ENCODE results near the gene NFX1. TPM values are rescaled to one million over a fixed set of nuclear protein-coding genes. Genes with fewer than 3 reads are reported as not detected.
"Not testable (repeated sequence)": the region's sequence is repeated elsewhere in the genome, so short reads cannot be mapped to it uniquely, and the experiment has no call there.

NFX1 gene
- total RNA-seq, 1 donor from 2014 or later, result 27.8 TPM

GRCh38 chr9:33329979-33330378 is 39.7 kb downstream of the NFX1 start:
- no peak overlapping the region for H3K4me3 ChIP-seq (ENCODE audit: insufficient read depth, low read depth, low read length)
- H4K20me1 ChIP-seq (ENCODE audit: insufficient read depth, low read length), result no peaks in the 10 kb centered on the region
- peak; percentile 58 for DNase-seq (ENCODE audit: low read depth)
- Mint-ChIP-seq H3K27me3 (ENCODE audit: low read depth, unreplicated experiment) (no peaks in the 10 kb centered on the region), H3K9me3 (ENCODE audit: unreplicated experiment) (no peaks in the 10 kb centered on the region), H3K4me1 (ENCODE audit: low read depth, unreplicated experiment) (no peaks in the 10 kb centered on the region), H3K4me3 (ENCODE audit: unreplicated experiment) (no peak overlapping the region), H3K27ac (ENCODE audit: unreplicated experiment) (no peak overlapping the region), H3K36me3 (ENCODE audit: low read depth, unreplicated experiment) (peaks cover 28% of the 10 kb centered on the region)
- FAIRE-seq, result no peak
- H3K9me3 ChIP-seq (ENCODE audit: insufficient read depth, low read depth, low read length), result no peaks in the 10 kb centered on the region
- peak overlapping the region; percentile 38 for H3K4me2 ChIP-seq (ENCODE audit: low read length)
- H3K79me2 ChIP-seq (ENCODE audit: insufficient read depth, low read length), result no peaks in the 10 kb centered on the region
- peaks cover 19% of the 10 kb centered on the region for H3K36me3 ChIP-seq (ENCODE audit: insufficient read depth, low read length)
- peaks cover 28% of the 10 kb centered on the region for H3K4me1 ChIP-seq (ENCODE audit: insufficient read depth, low read length)
- no peaks in the 10 kb centered on the region for H3K27me3 ChIP-seq (ENCODE audit: insufficient read depth, low read length)
- peak overlapping the region; percentile 2 for H3K9ac ChIP-seq (ENCODE audit: low read length)
- peak overlapping the region; percentile 80 for H3K27ac ChIP-seq (ENCODE audit: low read depth, low read length)
- no peak overlapping the region for H2AFZ ChIP-seq (ENCODE audit: low read depth, low read length)
- no peak for TF ChIP-seq EZH2 (IDR thresholded peaks at IDR 0.05; ENCODE audit: insufficient read depth, low read length)
- TF ChIP-seq CTCF (IDR thresholded peaks at IDR 0.05; ENCODE audit: insufficient read depth, low read depth, low read length), result no peak

- Mint-ChIP-seq H3K36me3 (ENCODE audit: low read depth, unreplicated experiment) (peaks cover 28% of the 10 kb centered on the region), H3K27me3 (ENCODE audit: low read depth, unreplicated experiment) (no peaks in the 10 kb centered on the region), H3K27ac (ENCODE audit: unreplicated experiment) (no peak overlapping the region), H3K9me3 (ENCODE audit: unreplicated experiment) (no peaks in the 10 kb centered on the region), H3K4me3 (ENCODE audit: unreplicated experiment) (no peak overlapping the region), H3K4me1 (ENCODE audit: low read depth, unreplicated experiment) (no peaks in the 10 kb centered on the region)
- Histone ChIP-seq H3K79me2 (ENCODE audit: insufficient read depth, low read length) (no peaks in the 10 kb centered on the region), H3K9me3 (ENCODE audit: insufficient read depth, low read depth, low read length) (no peaks in the 10 kb centered on the region), H3K9ac (ENCODE audit: low read length) (no peak overlapping the region), H3K27me3 (ENCODE audit: insufficient read depth, low read length) (no peaks in the 10 kb centered on the region), H3K4me2 (ENCODE audit: low read length) (no peak overlapping the region), H3K4me1 (ENCODE audit: insufficient read depth, low read length) (peaks cover 28% of the 10 kb centered on the region), H3K27ac (ENCODE audit: low read depth, low read length) (no peak overlapping the region), H2AFZ (ENCODE audit: low read depth, low read length) (no peak overlapping the region), H4K20me1 (ENCODE audit: insufficient read depth, low read length) (no peaks in the 10 kb centered on the region), H3K36me3 (ENCODE audit: insufficient read depth, low read length) (peaks cover 24% of the 10 kb centered on the region), H3K4me3 (ENCODE audit: insufficient read depth, low read depth, low read length) (no peak overlapping the region)
- FAIRE-seq (no peak), DNase-seq (ENCODE audit: low read depth) (peak; percentile 29)
- TF ChIP-seq EZH2 (IDR thresholded peaks at IDR 0.05; ENCODE audit: insufficient read depth, low read length) (no peak), CTCF (IDR thresholded peaks at IDR 0.05; ENCODE audit: insufficient read depth, low read depth, low read length) (no peak)
Measured at GRCh38 chr9:33331377-33331891, 41.1 kb downstream of the NFX1 start.

- Histone ChIP-seq H2AFZ (ENCODE audit: low read depth, low read length) (no peak overlapping the region), H3K79me2 (ENCODE audit: insufficient read depth, low read length) (no peaks in the 10 kb centered on the region), H3K4me2 (ENCODE audit: low read length) (no peak overlapping the region), H3K9ac (ENCODE audit: low read length) (no peak overlapping the region), H4K20me1 (ENCODE audit: insufficient read depth, low read length) (no peaks in the 10 kb centered on the region), H3K36me3 (ENCODE audit: insufficient read depth, low read length) (peaks cover 24% of the 10 kb centered on the region), H3K9me3 (ENCODE audit: insufficient read depth, low read depth, low read length) (no peaks in the 10 kb centered on the region), H3K4me1 (ENCODE audit: insufficient read depth, low read length) (peaks cover 28% of the 10 kb centered on the region), H3K4me3 (ENCODE audit: insufficient read depth, low read depth, low read length) (no peak overlapping the region), H3K27ac (ENCODE audit: low read depth, low read length) (no peak overlapping the region), H3K27me3 (ENCODE audit: insufficient read depth, low read length) (no peaks in the 10 kb centered on the region)
- H3K4me3 Mint-ChIP-seq (ENCODE audit: unreplicated experiment), result no peak overlapping the region
- H3K9me3 Mint-ChIP-seq (ENCODE audit: unreplicated experiment), result no peaks in the 10 kb centered on the region
- H3K27ac Mint-ChIP-seq (ENCODE audit: unreplicated experiment), result no peak overlapping the region
- no peak for TF ChIP-seq CTCF (IDR thresholded peaks at IDR 0.05; ENCODE audit: insufficient read depth, low read depth, low read length)
- DNase-seq (ENCODE audit: low read depth), result no peak
- FAIRE-seq, result no peak
- no peaks in the 10 kb centered on the region for H3K4me1 Mint-ChIP-seq (ENCODE audit: low read depth, unreplicated experiment)
- H3K36me3 Mint-ChIP-seq (ENCODE audit: low read depth, unreplicated experiment), result peaks cover 28% of the 10 kb centered on the region
- H3K27me3 Mint-ChIP-seq (ENCODE audit: low read depth, unreplicated experiment), result no peaks in the 10 kb centered on the region
Measured at GRCh38 chr9:33332011-33332410, 41.7 kb downstream of the NFX1 start.

GRCh38 chr9:33332956-33333355 is 42.6 kb downstream of the NFX1 start:
- not testable (repeated sequence) for H3K27me3 ChIP-seq (ENCODE audit: insufficient read depth, low read length); DNase-seq (ENCODE audit: low read depth); H3K27ac ChIP-seq (ENCODE audit: low read depth, low read length); H3K27me3 Mint-ChIP-seq (ENCODE audit: low read depth, unreplicated experiment); FAIRE-seq; H4K20me1 ChIP-seq (ENCODE audit: insufficient read depth, low read length); H2AFZ ChIP-seq (ENCODE audit: low read depth, low read length); H3K79me2 ChIP-seq (ENCODE audit: insufficient read depth, low read length); H3K9me3 Mint-ChIP-seq (ENCODE audit: unreplicated experiment); H3K27ac Mint-ChIP-seq (ENCODE audit: unreplicated experiment); H3K9me3 ChIP-seq (ENCODE audit: insufficient read depth, low read depth, low read length); H3K4me3 ChIP-seq (ENCODE audit: insufficient read depth, low read depth, low read length); H3K9ac ChIP-seq (ENCODE audit: low read length); H3K4me1 Mint-ChIP-seq (ENCODE audit: low read depth, unreplicated experiment); H3K4me3 Mint-ChIP-seq (ENCODE audit: unreplicated experiment)
- peaks cover 28% of the 10 kb centered on the region for H3K36me3 Mint-ChIP-seq (ENCODE audit: low read depth, unreplicated experiment)
- peaks cover 24% of the 10 kb centered on the region for H3K36me3 ChIP-seq (ENCODE audit: insufficient read depth, low read length)
- H3K4me2 ChIP-seq (ENCODE audit: low read length), result peak overlapping the region; percentile 46
- peaks cover 28% of the 10 kb centered on the region for H3K4me1 ChIP-seq (ENCODE audit: insufficient read depth, low read length)
